ENCODE data around the gene GNB1L. TPM values are rescaled to one million over a fixed set of nuclear protein-coding genes. Genes with fewer than 3 reads are reported as not detected.

Gene GNB1L
- total and polyA plus RNA-seq, 9 of the 15 experiments (the other 6 are each of a cell fraction or from before 2014, with no cell fraction given), result 0.56 to 50.5 (median 10.2) TPM

DNA sequence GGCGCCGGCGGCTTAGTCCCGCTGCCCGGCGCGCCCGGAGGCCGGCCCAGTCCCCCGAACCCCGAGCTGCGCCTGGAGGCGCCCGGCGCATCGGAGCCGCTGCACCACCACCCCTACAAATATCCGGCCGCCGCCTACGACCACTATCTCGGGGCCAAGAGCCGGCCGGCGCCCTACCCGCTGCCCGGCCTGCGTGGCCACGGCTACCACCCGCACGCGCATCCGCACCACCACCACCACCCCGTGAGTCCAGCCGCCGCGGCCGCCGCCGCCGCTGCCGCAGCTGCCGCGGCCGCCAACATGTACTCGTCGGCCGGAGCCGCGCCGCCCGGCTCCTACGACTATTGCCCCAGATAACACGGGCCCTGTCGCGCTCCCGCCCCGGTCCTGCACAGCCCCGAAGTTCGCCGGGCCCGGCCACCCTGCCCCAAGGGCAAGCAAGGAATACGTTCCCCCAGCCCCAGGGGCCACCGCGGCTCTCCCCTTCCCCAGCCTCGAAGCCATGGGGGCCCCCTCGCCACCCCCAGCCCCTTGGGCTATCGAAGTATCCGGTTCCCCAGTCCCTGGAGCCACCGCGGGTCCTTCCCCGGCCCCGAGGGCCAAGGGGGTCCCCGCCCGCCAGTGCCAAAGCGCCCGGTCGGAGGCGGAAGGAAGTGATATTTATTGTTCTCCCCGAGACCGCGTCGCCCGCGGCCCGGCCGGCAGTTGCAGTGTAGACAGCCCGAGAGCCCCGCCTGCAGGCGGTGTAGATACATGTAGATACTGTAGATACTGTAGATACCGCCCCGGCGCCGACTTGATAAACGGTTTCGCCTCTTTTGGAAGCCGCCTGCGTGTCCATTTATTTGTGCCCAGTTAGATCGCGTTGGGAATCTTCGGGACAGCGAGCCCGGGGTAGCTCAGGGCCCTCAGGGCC lies 87.9 kb downstream of the GNB1L start (continued):
- TF ChIP-seq, protein P1, sequence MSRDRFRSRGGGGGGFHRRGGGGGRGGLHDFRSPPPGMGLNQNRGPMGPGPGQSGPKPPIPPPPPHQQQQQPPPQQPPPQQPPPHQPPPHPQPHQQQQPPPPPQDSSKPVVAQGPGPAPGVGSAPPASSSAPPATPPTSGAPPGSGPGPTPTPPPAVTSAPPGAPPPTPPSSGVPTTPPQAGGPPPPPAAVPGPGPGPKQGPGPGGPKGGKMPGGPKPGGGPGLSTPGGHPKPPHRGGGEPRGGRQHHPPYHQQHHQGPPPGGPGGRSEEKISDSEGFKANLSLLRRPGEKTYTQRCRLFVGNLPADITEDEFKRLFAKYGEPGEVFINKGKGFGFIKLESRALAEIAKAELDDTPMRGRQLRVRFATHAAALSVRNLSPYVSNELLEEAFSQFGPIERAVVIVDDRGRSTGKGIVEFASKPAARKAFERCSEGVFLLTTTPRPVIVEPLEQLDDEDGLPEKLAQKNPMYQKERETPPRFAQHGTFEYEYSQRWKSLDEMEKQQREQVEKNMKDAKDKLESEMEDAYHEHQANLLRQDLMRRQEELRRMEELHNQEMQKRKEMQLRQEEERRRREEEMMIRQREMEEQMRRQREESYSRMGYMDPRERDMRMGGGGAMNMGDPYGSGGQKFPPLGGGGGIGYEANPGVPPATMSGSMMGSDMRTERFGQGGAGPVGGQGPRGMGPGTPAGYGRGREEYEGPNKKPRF (IDR thresholded peaks at IDR 0.05; ENCODE audit: low read depth, low read length), result no peak
- TF ChIP-seq XRCC5 (IDR thresholded peaks at IDR 0.05; ENCODE audit: low read depth, low read length) (no peak), POLR2AphosphoS2 (IDR thresholded peaks at IDR 0.05; ENCODE audit: low read length) (no peak), FOS (IDR thresholded peaks at IDR 0.05; ENCODE audit: extremely low read depth, insufficient read length) (no peak), ZNF707 (CRISPR knock-in tag; conservative IDR thresholded peaks at IDR 0.05) (0 out of 2 replicates have a peak, but pooled peaks have one; percentile 47), HDAC2 (IDR thresholded peaks at IDR 0.05) (no peak; the same call in 1 of the 2 replicates), SP1 (CRISPR knock-in tag; IDR thresholded peaks at IDR 0.05) (no peak), ZNF431 (CRISPR knock-in tag; IDR thresholded peaks at IDR 0.05) (no peak)
- TF ChIP-seq, protein P2, sequence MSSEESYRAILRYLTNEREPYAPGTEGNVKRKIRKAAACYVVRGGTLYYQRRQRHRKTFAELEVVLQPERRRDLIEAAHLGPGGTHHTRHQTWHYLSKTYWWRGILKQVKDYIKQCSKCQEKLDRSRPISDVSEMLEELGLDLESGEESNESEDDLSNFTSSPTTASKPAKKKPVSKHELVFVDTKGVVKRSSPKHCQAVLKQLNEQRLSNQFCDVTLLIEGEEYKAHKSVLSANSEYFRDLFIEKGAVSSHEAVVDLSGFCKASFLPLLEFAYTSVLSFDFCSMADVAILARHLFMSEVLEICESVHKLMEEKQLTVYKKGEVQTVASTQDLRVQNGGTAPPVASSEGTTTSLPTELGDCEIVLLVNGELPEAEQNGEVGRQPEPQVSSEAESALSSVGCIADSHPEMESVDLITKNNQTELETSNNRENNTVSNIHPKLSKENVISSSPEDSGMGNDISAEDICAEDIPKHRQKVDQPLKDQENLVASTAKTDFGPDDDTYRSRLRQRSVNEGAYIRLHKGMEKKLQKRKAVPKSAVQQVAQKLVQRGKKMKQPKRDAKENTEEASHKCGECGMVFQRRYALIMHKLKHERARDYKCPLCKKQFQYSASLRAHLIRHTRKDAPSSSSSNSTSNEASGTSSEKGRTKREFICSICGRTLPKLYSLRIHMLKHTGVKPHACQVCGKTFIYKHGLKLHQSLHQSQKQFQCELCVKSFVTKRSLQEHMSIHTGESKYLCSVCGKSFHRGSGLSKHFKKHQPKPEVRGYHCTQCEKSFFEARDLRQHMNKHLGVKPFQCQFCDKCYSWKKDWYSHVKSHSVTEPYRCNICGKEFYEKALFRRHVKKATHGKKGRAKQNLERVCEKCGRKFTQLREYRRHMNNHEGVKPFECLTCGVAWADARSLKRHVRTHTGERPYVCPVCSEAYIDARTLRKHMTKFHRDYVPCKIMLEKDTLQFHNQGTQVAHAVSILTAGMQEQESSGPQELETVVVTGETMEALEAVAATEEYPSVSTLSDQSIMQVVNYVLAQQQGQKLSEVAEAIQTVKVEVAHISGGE (CRISPR knock-in tag; IDR thresholded peaks at IDR 0.05), result peak in 2 of 3 experiments; percentile 61 to 82; a peak in 3 of 6 replicates
- TF ChIP-seq, protein P3, sequence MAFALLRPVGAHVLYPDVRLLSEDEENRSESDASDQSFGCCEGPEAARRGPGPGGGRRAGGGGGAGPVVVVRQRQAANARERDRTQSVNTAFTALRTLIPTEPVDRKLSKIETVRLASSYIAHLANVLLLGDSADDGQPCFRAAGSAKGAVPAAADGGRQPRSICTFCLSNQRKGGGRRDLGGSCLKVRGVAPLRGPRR (CRISPR knock-in tag; IDR thresholded peaks at IDR 0.05), result no peak
- TF ChIP-seq, protein P4, sequence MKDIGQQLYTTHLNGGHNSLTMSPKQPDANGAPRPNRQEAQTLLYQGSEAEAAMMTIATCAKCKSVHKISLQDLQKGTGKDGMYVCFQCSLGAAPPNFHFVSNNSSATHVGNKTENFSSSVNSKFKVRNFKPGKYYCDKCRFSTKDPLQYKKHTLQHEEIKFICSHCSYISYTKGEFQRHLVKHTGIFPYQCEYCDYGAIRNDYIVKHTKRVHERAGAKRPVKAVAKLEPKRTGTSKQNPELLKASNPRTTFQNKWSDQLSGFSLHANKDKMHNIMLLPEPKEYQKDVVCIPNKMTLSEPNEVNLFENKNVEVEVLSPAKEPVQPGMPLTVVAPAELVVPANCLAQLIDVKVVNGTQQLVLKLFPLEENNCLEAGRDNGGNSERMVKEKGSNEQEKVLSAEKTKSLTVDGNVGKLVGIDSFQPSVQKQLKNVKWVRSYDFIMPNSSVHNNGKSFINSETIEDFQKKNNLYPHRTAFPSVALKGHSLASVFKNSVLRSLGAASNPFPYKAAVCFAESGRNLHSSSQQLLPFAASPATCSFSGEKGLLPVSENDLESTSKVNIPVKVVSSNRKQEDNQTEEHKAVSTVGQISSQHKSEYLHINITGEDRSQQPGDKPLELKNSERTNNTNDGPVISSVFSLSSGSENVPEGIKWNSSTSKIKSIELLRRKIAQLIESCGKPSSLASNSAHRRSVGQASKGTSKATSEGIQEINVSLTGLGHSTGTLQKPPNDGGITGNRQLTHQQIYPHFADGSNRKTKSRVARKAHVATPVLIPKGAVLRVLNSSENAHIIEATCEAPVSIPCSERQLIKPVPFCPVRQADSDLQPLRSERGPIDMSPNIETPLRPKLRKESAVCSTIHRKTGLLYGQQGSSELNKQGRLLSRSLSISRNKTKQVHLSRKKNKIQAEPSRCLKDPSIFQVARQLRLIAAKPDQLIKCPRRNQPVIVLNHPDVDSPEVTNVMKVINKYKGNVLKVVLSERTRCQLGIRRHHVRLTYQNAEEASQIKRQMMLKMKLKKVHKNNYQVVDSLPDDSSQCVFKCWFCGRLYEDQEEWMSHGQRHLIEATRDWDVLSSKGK (CRISPR knock-in tag; IDR thresholded peaks at IDR 0.05), result no peak
- TF ChIP-seq, protein P5, sequence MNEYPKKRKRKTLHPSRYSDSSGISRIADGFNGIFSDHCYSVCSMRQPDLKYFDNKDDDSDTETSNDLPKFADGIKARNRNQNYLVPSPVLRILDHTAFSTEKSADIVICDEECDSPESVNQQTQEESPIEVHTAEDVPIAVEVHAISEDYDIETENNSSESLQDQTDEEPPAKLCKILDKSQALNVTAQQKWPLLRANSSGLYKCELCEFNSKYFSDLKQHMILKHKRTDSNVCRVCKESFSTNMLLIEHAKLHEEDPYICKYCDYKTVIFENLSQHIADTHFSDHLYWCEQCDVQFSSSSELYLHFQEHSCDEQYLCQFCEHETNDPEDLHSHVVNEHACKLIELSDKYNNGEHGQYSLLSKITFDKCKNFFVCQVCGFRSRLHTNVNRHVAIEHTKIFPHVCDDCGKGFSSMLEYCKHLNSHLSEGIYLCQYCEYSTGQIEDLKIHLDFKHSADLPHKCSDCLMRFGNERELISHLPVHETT (CRISPR knock-in tag; conservative IDR thresholded peaks at IDR 0.05 in 1 of 2, IDR thresholded peaks at IDR 0.05 in 1 of 2), result no peak
- TF ChIP-seq, protein P6, sequence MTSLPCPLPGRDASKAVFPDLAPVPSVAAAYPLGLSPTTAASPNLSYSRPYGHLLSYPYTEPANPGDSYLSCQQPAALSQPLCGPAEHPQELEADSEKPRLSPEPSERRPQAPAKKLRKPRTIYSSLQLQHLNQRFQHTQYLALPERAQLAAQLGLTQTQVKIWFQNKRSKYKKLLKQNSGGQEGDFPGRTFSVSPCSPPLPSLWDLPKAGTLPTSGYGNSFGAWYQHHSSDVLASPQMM (CRISPR knock-in tag; IDR thresholded peaks at IDR 0.05), result no peak
